Measurements from ENCODE around the gene MRPS24.

The MRPS24 gene

GRCh38 chr7:43856316-43856715 is 13.0 kb downstream of the MRPS24 start:
- no peak for DNase-seq (ENCODE audit: low spot score)
- TF ChIP-seq CTCF (IDR thresholded peaks at IDR 0.05; ENCODE audit: borderline replicate concordance, control extremely low read depth, extremely low read depth, insufficient read depth, missing control alignments) = no peak
- in situ Hi-C loops (cut with MboI; ENCODE audit: low sequenced_read_pairs, unreplicated experiment) = no loop called here

DNA sequence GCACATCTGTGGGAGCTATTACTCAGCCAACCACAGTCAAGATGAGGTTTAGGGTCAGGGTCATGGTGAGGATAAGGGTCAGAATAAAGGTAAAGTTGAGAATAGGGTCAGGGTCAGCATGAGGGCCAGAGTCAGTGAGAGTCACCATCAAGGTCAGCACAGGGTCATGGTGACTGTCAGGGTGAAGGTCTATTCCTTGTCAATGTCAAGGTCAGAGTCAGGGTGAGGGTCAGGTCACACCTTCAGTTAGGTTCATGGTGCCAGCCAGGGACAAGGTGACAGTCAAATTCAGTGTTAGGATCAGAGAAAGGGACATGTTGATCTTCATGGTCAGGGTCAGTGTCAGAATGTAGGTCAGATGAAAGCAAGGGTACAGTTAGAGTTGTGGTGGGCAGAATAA is 14.1 kb downstream of the MRPS24 start:
- TF ChIP-seq CTCF (IDR thresholded peaks at IDR 0.05; ENCODE audit: borderline replicate concordance, control extremely low read depth, extremely low read depth, insufficient read depth, missing control alignments) = no peak
- in situ Hi-C loops (cut with MboI; ENCODE audit: low sequenced_read_pairs, unreplicated experiment) = no loop called here
- no peak for DNase-seq (ENCODE audit: low spot score)

GRCh38 chr7:43851805-43852204 is 17.5 kb downstream of the MRPS24 start:
- in situ Hi-C loops (cut with MboI; ENCODE audit: low sequenced_read_pairs, unreplicated experiment) = no loop called here
- TF ChIP-seq CTCF (IDR thresholded peaks at IDR 0.05; ENCODE audit: borderline replicate concordance, control extremely low read depth, extremely low read depth, insufficient read depth, missing control alignments) = no peak
- DNase-seq (ENCODE audit: low spot score) = no peak

DNA sequence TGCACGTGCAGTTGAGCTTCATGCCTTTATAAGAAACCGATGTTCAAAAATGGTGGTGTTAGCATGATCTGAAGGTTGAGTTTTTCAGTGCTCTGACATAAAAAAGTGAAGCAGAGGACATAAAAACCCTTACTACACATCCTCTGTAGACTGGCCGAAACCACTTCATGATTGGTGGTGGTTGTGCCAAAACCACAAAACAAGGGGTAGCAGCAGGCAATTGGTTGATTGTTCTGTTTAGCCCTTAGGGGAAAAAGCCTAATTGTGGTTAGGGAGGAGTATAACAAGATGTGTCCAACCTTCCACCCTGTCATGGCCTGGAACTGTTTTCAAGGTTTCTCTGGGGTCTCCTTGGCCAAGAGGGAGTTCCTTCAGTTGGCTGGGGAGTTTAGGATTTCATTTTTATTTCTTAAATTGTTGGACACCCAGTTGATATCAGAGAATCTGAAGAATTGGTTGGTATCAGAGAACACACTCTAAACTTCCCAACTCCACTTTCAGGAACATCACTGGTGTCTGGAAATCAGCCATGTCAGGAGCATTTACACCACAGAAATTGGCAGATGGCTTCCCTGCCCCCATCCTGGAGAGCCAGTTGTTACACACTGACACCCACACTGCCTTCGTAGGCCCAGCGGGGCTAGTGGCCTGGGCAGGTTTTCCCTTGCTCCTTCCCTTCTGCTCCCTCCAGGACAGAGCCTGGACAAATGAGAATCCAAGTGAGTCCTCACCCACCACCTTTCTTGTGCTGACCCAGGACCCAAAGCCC is 18.8 kb downstream of the MRPS24 start:
- no peak for DNase-seq (ENCODE audit: low spot score)
- no peak for TF ChIP-seq CTCF (IDR thresholded peaks at IDR 0.05; ENCODE audit: borderline replicate concordance, control extremely low read depth, extremely low read depth, insufficient read depth, missing control alignments)
- in situ Hi-C loops (cut with MboI; ENCODE audit: low sequenced_read_pairs, unreplicated experiment) = no loop called here

- TF ChIP-seq CTCF (IDR thresholded peaks at IDR 0.05; ENCODE audit: borderline replicate concordance, control extremely low read depth, extremely low read depth, insufficient read depth, missing control alignments) = no peak
- in situ Hi-C loops (cut with MboI; ENCODE audit: low sequenced_read_pairs, unreplicated experiment) = loop anchor here (25.0 kb wide), 1 partner anchor 912 kb away; the partner anchor contains the start of genes MRPL32 and PSMA2
- DNase-seq (ENCODE audit: low spot score) = no peak
Measured at GRCh38 chr7:43849047-43849446, 20.3 kb downstream of the MRPS24 start.

- in situ Hi-C loops (cut with MboI; ENCODE audit: low sequenced_read_pairs, unreplicated experiment) = loop anchor here (25.0 kb wide), 1 partner anchor 910 kb away; the partner anchor contains the start of genes MRPL32 and PSMA2
- DNase-seq (ENCODE audit: low spot score) = no peak
- no peak for TF ChIP-seq CTCF (IDR thresholded peaks at IDR 0.05; ENCODE audit: borderline replicate concordance, control extremely low read depth, extremely low read depth, insufficient read depth, missing control alignments)
Measured at GRCh38 chr7:43847496-43847895, 21.8 kb downstream of the MRPS24 start.
